ENCODE measurements around the gene PIK3C2G.

Gene PIK3C2G

DNA sequence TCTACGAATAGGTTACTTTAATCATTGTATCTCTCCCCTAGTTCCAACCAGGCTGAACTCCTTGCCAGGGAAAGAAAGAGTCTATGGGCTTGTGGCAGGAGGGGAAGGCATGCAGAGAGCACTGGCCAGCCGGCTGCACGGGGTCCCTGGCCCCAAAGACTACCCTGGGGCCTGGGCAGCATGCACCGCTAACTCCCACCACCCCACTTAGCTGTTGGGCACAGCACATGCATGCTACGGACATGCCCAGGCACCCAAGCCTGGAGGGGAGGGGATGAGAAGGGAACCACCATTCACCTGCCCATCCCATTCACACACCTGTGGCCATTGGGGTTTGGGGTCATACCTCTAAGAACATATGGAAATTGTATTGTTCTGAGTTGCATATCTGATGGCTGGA lies 94.1 kb downstream of the PIK3C2G start:
- no peak for DNase-seq

DNA sequence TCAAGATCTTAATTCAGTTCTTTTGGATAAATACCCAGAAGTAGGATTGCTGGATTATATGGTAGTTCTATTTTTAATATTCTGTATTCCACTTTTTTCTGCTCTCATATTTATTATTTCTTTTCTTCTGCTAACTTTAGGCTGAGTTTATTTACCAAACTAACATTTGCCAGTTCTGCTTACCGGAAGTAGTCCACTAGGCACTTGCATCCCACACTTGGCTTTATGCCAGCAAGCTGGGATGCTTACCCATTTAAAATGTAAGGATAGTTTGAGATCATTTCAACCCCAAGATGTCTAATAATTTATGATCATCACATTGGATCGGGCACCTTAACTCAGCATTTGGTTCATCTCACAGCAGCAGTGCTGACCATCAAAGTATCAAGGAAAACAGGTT lies 96.8 kb downstream of the PIK3C2G start:
- DNase-seq: no peak

DNA sequence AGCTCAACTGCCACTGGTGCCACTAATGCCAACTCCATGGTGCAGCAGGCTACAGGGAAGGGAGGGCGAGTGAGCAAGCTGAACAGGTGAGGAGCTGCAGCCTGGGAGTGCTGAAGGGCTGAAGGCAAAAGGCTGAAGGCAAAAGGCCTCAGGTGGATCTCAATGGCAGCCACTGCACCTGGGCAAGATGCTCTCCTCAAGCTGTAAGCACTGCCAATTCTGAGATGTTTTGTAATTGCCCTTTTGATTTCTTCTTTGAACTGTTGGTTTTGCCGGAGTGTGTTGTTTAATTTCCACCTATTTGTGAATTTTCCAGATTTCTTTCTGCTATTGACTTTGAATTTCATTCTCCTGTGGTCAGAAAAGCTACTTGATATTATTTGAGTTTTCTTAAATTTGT lies 97.6 kb downstream of the PIK3C2G start:
- no peak for DNase-seq

DNA sequence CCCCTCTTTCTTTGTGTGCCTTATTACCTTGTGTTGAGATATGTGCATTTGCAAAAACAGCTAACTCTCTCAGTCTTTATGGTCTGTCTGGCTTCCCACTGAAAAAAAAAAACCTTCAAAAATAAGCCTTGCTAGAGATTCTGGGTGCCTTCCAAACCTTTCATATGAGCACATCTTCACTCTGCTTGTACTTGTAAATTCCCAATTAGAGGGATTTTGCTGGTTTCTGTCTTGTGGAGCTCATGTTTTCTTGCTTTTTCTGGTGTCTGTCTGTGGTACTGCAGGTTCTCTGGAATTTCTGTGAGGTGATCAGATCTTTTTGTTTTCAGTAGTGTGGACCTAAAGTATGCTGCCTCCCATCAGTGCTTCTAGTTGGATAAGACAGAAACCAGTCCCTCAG lies 100.1 kb downstream of the PIK3C2G start:
- no peak for DNase-seq

DNA sequence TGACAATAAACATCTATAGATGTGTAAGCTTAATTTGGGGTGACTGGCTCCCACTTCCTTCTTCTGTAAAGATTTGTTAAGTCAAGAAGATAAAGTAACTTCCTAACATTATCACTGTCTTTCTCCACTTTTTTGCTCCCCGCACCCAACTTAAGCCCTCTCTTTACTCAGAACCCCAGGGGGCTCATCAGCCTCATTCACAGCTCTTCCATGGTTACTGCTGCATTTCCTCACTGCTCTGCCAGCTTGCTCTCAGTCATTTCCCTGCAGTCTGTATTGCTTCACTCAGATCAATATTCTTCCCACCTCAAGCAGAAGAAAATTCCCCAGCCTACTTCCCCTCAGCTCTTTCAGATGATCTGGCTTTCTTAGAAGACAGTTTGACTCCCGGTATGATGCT lies 102.0 kb downstream of the PIK3C2G start:
- DNase-seq: no peak

DNA sequence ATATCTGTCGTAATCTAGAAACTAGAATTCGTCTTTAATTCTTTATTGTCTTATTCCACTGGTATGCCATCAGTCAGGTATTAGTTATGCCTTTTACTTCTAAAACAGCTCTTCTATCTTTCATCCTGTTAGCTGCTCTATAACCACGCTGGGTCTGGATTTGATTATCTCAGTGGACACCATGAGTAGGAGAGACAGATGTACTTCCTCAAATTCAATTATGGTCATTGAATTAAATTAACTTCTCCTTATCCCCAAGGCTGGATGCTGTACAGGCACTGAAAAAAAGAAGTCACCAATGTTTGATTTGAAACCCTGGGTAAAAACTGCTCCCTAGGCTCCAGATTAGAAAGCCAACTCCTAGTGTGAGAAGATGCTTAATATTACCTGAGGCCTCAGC lies 107.3 kb downstream of the PIK3C2G start:
- no peak for DNase-seq

DNA sequence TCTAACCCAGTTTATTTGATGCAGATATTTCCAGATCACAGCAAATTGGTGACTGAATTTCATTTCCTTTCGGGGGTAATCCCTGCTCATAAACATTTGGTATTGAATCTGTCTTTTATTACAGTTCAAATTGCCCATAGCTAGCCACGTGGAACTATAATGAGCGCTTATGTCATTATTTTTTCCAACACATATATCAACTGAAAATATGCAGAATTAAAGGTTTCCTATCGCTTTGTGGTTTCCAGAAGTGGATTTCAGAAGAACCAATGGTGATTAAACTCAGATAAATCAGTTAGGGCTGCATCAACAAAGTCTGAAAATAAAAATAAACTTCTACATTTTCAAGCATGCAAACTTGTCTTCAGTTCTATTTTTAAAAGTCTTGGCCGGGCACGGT lies 111.9 kb downstream of the PIK3C2G start:
- DNase-seq: no peak

DNA sequence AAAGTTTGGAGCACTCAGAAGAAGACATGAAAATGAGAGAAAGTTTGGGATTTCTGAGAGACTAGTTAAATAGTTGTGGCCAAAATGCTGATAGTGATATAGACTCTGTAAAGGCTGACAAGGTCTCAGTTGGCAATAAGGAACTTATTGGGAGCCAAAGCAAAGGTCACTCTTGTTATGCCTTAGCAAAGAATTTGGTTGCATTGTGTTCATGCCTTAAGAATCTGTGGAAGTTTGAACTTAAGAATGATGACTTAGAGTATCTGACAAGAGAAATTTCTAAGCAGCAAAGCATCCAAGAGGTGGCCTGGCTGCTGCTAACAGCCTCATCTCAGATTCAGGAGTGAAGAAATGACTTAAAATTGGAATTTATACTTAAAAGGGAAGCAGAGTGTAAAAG lies 113.8 kb downstream of the PIK3C2G start:
- no peak for DNase-seq

DNA sequence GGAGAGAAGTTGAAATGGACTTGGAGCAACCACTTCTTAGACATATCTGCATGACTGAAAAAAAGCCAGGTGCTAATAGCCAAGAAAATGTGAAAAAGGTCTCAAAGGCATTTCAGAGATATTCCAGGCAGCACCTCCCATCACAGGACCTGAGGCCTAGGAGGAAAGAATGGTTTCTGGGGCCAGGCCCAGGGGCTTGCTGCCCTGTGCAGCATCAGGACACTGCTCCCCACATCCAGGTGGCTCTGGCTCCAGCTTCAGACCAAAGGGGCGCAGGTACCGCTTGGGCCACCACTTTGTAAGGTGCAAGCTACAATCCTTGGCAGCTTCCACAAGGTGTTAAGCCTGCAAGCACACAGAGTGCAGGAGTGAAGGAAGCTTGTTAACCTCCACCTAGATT lies 114.3 kb downstream of the PIK3C2G start:
- DNase-seq: no peak

DNA sequence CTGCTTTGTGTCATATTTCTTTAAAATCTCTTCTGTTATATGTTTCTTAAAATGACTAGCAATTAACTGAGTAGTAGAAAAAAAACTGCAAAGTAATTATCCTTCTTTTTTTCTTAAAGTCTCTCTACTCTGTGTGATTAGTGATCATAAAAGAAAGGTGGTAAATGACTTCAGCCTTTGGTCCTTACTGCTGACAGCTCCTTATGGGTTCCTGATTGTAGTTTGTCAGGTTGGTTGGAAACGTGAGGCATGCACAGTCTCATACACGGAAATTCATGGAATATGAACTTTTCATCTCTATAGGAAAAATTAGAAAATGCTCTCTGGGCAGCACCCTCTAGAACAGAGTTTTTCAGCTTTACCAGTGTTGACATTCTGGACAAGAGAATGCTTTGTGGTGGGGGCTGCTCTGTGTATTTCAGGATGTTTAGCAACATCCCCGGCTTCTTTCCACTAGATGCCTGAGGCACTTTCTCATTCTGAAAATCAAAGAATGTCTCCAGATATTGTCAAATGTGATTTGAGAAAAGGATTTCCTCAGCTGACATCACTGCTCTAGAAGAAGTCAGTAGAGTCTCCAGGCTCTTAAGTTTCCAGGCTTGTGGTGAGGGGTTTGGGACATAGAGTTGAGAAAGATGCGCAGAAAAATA lies 121.0 kb downstream of the PIK3C2G start:
- DNase-seq: no peak

DNA sequence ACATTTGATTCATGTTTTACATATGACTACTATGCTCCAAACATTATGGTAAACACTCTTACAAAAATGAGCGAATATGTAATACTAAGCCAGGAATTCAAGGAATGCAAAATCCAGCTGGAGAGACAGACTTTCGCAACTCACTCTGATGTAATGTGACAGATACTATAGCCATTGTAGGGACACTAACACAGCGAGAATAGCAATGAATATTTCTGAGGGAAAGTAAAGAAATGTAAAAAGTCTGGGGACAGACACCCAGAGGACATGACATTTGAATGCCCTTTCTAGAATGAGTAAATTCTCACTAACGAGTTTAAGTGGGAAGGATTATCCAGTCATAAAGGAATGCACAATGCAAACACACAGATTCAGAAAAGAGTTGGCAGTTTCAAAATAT lies 121.9 kb downstream of the PIK3C2G start:
- DNase-seq: no peak

DNA sequence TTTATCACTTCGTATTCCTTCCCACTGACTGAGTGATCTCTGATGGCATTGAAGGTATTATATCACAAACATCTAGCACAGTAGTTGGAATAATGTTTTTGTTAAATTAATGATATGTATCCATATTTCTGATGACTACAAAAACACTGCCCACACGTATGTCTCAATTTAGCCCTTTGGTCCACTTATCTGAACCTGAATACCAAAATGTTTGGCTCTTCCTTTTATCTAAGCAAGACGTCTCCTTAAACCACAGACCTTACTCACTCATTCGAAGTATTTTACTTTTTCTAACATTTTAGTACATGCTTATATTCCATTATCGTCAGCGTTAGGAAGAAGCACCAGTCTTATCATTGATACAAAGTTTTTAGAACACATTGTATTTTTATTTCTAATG lies 126.4 kb downstream of the PIK3C2G start:
- DNase-seq: no peak

DNA sequence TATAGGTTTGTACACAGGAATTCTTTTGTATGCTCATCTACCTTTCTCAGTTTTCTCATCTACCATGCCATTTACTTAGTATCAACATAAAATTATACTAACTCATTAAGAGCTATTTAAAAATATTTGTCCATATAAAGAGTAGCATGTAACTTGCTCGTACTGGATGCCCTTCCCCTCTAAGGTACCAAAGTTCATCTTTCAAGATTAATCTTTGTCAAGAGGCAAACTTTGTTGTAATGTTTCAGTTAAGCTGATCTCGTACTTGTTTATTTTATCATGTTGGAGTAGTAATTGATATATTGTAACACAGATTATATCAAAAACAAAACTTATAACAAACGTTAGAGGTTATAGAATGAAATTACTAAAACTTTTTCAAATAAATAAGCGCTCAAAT lies 128.5 kb downstream of the PIK3C2G start:
- no peak for DNase-seq

DNA sequence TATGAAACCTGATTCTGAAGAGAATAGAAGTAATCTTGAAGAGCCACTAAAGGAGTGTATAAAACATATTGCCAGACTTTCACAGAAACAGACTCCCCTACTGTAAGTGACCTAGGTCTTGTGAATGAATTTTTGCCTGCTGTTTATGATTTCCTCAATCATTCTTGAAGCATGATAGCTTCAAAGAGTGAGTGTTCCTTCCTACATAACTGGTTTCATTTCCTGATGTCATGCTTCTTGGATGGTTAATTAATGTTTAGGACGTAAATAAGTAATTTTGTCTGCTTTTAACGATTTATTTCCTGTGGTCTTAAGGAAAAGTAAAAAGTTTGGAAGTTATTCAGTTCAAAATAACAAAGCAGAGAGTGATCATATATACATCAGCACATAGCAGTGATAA lies 129.8 kb downstream of the PIK3C2G start:
- DNase-seq: no peak

DNA sequence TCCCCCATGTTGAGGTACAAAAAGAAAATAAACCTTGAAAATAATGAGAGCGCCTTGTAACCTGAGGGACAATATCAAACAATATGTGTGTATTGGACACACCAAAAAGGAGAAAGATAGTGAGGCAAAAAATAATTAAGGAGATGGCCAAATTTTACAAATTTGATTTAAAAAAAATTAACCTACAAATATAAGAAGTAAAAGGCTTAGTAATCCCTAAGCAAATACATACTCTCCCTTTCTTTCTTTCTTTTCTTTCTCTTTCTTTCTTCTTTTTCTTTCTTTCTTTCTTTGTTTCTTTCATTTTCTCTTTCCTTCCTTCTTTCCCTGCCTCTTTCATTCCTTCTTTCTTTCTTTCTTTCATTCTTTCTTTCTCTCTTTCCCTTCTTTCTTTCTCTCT lies 133.4 kb downstream of the PIK3C2G start:
- no peak for DNase-seq

DNA sequence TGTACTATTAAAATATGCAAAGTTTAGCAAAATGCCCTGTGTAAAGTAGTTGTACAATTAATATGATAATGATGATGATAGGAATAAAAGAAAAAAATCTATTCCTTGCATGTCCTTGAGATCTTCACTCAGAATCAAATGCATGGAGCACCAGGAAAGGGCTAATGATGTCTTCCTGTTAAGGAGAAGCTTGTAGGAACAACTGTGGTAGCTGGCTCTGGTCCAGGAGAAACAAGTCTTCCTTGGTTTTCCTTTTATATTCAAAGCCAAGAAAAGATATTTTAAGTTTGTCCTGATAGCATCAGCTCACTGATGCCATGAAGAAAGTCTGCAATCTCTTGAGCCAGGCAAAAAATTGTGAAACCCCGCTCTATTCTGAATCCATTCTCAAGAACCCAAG lies 138.9 kb downstream of the PIK3C2G start:
- no peak for DNase-seq

DNA sequence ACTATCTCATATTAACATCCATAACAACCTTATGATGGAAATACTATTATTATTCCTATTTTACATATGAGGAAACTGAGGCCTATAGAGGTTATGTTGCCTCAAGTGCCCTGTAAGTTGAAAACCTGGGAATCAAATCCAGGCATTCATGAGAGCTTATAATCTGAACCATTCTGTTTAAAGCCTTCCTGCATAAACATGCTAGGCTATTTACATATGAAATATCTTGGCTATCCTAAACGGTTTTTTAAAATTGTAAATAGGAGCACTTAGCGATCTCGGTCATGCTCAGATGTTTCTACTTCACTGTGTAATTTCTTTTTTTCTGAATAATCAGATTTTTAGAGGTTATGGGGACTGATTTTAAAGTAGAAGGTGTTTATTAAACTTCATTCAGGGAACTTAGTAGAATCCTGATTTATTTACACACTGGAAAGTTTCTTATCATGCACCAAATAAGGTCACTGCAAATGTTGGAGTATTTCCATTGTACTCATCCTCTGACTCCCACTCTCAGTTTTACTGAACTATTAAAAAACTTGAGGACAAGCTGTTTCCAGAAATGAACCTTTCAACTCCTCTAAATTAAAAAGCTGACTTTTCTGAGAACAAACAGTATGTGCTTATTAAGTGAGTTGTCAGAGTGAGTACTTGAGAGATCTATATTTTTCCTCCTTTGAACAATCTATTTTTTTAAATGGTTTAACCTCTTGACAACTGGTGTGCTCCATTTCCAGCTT lies 141.7 kb downstream of the PIK3C2G start:
- no peak for DNase-seq

DNA sequence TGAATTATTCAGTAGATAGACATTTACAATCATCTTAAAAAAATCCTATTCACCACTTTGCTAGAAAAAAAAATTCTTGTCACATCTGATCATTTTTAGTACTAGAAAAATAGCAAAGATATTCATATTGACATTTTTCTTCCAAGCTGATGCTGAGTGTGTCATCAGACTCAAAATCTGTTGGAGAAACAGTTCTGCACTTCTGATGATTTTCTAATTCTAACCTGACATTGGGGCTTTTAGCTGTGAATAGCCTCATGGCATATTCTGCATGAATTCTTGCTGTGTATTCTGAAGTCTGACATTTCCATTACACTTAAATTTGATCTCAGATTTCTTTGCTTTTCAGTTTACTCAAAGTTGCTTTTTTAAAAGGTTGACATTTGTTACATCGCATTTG lies 150.1 kb downstream of the PIK3C2G start:
- DNase-seq: no peak

DNA sequence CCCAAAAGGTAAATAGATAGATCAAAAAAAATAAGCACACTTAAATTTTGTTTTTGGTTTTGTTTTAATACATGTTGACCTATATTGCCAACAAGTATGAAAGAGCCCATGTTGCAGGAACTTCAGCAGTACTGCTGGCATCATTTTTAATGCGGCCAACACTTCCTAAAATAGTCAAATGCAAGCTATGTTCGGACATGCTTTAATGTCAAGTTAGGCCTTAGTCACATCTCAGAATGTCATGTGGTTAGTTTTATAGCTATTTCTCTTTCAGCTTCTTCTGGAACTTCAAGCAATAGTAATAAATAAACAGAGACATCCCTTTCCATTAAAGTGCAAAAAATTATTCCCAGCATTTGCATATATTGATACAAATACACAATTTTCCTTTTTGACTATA lies 153.4 kb downstream of the PIK3C2G start:
- DNase-seq: no peak

DNA sequence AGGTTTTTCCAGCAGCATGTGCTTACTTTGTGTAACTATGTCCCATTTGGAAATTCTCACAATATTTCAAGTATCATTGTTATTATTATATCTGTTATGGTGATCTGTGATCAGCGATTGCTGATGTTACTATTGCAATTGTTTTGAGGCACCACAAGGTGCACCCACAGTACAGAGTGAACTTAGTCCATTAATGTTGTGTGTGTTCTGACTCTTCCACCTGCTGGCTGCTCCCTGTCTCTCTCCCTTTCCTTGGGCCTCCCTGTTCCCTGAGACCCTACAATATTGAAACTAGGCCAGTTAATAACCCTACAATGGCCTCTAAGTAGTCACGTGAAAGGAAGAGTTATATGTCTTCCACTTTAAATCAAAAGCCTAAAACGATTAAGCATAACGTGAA lies 153.9 kb downstream of the PIK3C2G start:
- no peak for DNase-seq

DNA sequence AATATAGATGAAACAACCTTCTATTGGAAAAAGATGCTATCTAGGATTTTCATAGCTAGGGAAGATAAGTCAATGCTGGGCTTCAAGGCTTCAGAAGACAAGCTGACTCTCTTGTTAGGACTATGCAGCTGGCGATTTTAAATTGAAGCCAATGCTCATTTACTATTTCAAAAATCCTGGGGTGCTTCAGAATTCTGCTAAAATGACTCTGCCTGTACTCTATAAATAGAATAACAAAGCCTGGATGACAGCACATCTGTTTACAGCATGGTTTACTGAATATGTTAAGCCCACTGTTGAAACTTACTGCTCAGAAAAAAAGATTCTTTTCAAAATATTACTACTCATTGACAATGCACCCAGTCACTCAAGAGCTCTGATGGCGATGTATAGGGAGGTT lies 155.1 kb downstream of the PIK3C2G start:
- no peak for DNase-seq

DNA sequence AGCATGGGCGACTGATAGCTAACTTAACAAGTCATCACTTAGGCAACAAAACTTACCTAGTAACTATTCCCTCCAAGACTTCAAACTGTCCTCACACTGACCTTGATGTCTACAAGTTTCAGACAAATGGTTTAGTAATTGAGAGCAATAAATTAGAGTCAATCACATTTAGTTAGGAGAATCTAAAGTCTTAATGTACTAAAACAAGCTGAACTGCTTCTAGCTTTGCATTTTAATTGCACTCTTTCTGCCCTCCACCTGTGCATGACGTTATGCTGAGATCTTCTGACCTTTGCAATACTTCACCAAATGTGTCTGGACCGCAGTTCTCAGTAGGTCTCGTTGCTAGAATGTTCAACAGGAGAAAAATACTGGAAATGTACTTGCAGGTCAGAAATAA lies 158.0 kb downstream of the PIK3C2G start:
- DNase-seq: no peak

DNA sequence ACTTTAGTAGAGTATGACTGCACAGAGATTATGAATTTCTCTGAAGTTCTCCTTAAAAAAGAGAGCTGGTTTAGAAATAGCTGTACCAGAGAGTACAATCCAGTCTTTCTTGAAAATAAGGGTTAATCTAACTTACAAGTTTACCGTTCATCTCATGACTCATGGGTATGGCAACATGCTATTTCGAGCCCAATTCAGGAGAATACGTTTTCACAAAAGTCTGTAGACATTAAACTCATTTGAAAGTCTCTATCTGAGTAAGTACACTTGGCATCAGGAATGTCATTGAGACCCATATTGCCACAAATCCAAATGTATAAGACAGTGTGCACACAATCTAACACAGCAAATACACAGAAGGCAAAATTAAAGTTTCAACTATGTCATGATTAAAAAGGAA lies 160.5 kb downstream of the PIK3C2G start:
- DNase-seq: no peak

DNA sequence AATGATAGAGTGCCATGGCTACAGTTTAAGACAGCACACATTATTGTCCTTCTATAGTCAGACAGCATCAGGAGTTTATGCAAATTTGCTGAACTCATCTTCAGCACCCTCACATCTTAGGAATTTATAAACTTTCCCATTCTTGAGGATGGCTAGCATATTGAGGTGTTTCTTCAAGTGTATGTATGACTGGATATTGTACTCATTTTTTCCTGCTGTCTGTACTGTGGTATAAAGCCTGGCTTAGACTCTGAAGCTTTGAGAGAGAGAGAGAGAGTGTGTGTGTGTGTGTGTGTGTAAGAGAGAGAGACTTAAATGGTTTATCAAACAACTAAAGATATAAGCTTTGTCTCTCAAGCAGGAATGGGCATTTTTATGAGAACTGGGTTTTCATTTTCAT lies 161.6 kb downstream of the PIK3C2G start:
- no peak for DNase-seq

DNA sequence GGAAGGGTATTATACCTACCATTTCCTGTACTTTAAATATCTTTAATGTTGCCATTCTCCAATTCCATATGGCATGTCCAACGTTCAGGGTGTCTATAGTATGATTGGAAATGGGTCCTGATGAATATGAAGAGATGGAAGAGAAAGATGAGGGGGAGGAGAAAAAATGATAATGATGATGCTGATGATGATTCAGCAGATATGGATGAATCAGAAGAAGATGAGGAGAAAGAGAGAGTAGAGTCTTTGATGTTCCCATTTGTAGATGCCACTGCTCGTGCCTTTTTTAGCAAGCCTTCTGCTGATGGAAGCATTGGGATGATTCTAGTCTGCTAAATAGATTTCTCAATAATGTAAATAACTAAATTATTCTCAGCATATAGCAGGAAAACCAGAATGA lies 163.5 kb downstream of the PIK3C2G start:
- no peak for DNase-seq

Measured in inflammatory macrophage treated with lipopolysaccharide for 1 hour (primary cell).